A172 (cell line): Measurements from ENCODE around the gene TCL1B. TPM values are rescaled to one million over a fixed set of nuclear protein-coding genes. Genes with fewer than 3 reads are reported as not detected.
"Not testable (repeated sequence)": the region's sequence is repeated elsewhere in the genome, so short reads cannot be mapped to it uniquely, and the experiment has no call there.

Experiments
- DNase-seq: peaks from one replicate; pipeline ENCODE4 v3.0.0-alpha.2; 2015; ENCODE audit warnings: low spot score
- total RNA-seq: library from RNA; depleted of rRNA; stranded (reverse); fragments of >200 nt; shearing (Covaris generic); gene quantifications from 2 replicates; pipeline ENCODE4 v1.2.3, GENCODE V29; 2014

TCL1B gene
- total RNA-seq, 1 experiment from 2014 or later: not detected

DNA sequence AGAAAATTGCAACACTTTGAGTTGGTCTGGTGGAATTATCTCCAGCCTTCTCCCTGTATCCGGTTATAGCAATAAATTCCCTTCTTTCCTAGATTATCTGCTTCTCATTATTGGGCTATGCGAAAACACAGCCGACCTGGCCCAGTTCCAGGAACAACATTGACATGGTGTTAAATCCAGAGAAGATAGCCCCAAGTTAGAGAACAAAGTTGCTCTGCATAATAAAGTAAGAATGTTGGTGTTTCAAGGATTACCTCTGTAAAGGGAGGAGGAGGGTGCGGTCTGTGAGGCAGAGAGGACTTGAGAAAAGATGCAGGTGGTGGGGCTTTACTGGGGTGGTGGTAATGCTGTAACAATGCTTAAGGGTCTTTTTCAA, 15.6 kb downstream of the TCL1B start:
- no peak for DNase-seq

DNA sequence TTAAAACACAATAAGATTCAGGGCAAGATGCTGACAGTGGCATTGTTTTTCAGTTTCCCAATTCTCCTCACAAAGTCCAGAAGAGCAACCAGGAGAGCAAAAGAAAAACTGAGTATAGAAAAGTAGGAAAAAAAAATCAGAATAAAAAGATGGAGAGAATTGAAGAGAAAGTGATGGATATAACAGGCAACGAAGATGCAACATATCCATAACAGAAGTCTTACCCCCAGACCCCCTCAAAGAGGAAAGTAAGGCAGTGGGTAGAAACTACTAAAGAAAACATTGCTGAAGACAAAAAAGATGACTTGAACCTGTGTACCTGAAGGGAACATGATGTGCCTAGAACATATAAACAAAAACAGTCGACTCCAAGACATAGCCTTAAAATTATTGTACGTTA, 17.1 kb downstream of the TCL1B start:
- no peak for DNase-seq

DNA sequence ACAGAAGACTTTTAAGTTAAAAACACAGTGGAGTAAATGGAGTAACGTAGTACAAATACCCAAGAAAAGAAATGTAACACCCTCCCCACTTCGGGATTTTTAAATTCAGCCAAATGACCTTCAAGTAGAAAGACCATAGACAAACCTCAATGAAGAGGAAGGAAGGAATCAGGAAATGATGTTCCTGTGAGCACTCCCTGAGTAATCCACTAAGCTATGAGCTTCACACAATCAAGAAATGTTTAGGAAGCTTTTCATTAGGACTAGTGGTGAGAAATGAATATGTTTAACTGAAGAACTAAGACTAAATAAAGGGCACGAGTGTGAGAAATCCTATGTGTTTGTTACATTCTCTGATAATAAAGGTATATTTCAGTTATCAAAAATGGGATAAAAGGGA, 17.6 kb downstream of the TCL1B start:
- no peak for DNase-seq

DNA sequence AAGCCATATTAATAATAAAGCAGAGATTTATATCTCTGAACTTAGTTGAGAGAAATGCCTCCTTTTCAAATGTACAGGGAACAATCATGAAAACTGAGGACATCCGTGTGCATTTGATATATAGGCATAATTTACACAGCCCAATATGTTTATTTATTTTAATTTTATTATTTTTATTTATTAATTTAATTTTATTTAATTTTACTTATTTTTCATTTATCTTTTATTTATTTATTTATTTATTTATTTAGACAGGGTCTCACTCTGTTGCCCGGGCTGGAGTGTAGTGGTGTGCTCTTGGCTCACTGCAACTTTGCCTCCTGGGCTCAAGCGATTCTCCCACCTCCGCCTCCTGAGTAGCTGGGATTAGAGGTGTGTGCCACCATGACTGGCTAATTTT, 19.3 kb downstream of the TCL1B start:
- no peak for DNase-seq

DNA sequence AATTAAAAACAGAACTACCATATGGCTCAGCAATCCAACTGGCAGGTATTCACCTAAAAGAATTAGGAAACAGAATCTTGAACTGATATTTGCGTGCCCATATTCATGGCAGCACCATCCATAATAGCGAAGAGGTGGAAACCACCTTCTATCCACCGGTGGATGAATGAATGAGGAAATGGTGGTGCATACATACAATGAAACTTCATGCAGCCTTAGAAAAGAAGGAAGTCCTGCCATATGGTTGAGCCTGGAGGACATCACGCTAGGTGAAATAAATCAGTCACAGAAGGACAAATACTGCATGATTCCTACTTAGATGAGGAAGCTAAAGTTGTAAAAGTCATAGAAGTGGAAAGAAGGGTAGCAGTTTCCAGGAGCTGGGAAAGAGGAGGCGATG, 21.1 kb downstream of the TCL1B start:
- no peak for DNase-seq

DNA sequence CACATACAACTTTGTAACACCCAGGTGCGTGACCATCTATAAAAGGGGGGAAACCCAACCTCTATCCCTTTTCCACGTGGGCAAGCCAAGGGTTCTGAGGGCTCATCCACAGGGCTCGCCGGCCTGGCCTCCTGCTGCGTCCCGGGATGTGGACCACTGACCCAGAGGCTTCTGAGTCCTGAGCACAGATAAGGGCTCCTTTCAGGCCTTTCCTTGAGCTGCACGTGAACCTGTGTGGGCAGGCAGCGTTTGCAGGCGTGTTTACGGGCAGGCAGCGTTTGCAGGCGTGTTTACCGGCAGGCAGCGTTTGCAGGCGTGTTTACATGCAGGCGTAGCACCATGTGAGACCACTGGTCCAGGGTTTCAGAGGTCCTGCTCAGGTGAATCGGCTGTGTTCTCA, 23.9 kb downstream of the TCL1B start:
- no peak for DNase-seq

DNA sequence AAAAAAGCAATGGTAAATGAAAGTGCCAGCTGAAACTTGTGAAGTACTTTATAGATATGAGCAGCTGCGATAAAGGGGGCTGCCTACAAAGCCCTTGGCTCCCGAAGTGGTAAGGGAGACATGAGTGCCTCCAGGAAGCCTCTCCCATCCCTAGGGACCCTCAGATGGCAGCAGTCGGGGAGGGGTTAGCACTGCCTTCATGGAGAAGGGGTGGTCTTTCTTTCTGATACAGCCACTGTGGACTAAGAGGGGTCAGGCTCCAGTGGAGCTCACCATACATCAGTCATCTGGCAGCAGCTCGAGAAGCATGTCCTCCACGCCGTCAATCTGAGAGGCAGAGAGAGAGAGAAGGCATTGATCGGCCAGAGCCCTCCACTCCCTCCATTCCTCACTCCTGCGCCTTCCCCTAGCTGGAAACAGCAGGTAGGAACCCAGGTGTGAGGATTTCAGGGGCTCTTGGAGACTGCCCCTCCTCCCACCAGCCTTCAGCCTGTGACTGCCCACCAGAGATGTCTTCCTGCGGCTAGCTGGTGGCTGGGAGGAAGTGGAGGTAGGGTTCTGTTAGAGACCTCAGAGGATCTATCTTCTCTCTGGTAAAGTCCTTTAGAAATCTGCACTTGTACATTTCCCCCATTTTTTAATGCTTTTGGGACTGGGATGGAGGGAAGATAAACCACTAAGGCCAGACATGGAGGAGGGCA, 25.4 kb downstream of the TCL1B start:
- no peak for DNase-seq

DNA sequence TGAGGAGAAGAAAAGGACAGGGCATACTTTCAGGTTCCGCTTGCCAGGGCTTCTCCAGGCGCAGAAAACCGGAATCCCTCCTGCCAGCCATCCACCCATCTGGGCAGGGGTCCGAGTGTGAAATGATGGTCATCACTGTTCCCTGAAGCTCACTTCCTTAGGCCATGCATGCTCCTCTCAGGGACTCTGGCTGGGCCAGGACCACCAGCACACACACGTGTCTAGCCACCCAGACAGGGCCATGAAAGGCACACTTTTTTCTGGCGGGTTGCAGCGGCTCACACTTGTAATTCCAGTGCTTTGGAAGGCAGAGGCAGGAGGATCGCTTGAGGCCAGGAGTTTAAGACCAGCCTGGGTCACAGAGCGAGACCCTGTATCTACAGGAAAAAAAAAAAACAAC, 26.2 kb downstream of the TCL1B start:
- no peak for DNase-seq

DNA sequence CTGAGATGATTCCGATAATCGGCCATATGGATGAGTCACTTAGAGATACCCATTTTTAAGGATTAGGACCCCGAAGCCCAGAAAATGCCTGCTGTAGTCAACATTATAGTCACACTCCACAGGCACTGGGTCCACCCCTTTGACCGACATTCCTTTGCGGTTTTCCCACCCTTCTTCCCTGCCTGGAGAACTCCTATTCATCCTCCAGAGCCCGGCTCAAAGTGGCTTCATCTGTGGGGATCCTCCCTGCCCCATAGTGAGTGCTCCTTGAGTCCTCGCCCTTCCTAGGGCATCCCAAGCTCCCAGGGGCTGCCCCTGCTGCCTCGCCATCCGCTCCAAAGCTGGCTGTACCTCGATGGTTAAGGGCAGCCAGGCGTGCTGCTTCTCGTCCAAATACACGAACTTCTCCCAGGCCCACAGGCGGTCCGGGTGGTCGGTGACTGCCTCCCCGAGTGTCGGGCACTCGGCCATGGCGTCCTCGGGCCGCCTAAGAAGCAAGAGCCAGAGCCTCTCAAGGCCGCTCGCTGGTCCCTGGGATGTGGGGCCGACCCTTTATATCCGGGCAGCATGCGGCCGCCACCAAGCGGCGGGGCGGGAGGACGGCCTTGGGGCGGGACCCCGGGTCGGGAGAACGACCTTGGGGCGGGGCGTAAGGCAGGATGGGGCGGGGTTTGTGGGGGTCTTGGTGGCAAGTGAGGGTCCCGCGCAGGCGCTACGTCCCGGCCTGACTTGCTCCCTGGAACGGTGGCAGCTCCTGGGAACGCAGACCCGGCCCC, 27.6 kb downstream of the TCL1B start, which contains the start of gene TCL1A:
Gene TCL1A (minus strand): TSS at position 530 of the 776 bp plus-strand sequence. CDS start 59 bp downstream, at position 471.
- no peak for DNase-seq

DNA sequence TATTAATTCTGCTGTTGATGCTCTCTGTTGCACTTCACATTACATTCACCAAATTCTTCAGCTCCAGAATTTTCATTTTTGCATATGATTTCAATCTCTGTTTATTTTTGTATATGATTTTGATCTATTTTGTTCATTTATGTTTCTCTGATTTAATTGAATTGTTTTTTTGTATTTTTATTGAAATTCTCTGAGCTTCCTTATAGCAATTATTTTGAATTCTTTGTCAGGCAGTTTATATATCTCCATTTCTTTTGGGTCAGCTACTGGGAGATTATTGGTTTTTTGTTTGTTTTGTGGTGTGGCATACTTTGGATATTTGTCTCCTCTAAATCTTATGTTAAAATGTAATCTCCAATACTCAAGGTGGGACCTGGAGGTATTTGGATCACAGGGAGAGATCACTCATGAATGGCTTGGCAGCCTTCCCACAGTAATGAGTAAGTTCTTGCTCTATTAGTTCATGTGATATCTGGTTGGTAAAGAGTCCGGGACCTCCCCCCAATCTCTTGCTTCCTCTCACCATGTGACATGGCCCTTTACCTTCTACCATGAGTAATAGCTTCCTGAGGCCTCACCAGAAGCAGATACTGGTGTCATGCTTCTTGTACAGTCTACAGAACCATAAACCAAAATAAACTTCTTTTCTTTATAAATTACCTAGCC, 36.4 kb downstream of the TCL1B start:
- DNase-seq: no peak

DNA sequence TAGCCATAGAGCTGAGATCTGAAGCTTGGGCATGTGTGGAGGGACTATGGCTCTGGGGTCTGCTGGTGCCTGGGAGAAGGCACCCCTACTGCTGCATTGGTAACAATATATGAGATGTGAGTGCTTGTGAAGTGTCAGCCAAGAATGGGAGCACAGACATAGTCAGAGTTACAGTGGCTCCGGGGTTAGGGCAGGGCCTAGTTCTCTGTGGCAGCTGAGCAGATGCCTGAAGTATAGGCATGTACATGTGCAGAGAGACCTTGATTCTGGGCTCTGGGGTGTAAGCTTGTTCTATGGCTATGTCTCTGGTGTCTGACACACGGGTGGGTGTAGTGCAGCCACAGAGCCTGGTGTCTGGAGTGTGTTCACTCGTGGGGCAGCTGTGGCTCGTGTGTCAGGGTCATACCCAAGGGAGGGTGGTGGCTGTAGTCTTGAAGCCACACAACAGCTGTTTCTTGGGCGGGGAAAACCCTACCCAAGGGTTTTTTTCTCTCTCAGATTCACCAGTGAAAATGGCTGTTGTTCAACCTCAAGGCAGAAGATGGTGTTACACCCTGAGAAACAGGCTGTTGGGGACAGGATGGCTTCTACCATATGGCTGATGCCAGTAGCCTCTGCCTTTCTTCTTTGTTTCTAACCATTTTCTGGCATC, 39.6 kb downstream of the TCL1B start:
- no peak for DNase-seq

DNA sequence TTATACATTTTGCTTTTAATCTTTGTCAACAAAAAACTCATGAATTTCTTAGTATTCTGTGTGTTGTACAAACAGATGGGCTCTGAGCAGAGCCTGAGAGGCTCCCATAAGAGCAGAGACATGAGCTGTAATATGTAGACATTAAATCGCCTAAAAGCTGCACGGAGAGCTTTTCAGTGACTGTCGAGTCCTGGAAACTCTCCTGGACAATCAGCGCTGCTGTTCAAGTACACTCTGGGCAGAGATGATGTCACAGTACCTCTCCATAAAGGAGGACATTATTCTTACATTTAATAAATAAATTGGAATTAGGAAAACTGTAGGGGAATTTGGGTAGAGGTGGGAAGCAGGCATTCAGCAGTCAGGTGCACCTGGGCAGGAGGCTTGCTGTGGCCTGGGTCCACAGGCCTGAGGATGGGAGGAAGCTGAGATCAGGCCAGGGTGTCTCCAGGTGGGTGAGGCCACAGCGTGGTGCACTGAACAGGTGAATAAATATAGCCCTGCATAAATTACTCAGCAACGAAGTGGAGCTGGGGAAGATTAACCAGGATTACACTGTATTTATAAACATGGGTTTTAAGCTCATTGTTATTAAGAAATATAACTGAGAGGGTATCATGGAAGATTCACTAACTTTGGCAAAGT, 41.0 kb downstream of the TCL1B start:
- DNase-seq: no peak

DNA sequence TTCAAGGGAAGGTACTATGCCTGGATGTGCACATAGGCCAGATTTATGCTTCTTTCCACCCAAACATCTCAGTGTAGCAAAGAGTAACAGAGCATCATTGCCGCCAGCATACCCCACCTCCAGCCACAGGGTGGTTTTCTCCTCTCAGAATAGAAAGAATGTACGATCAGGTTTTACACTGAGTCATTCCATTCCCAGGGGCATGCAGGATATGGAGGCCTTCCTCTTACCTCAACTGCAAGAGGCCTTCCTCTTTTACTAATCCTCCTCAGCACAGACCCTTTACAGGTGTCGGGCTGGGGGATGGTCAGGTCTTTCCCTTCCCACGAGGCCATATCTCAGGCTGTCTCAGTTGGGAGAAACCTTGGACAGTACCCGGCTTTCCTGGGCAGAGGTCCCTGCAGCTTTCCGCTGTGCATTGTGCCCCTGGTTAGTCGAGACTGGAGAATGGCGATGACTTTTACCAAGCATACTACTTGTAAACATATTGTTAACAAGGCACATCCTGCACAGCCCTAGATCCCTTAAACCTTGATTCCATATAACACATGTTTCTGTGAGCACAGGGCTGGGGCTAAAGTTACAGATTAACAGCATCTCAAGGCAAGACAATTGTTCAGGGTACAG, 43.3 kb downstream of the TCL1B start:
- DNase-seq: not testable (repeated sequence)

DNA sequence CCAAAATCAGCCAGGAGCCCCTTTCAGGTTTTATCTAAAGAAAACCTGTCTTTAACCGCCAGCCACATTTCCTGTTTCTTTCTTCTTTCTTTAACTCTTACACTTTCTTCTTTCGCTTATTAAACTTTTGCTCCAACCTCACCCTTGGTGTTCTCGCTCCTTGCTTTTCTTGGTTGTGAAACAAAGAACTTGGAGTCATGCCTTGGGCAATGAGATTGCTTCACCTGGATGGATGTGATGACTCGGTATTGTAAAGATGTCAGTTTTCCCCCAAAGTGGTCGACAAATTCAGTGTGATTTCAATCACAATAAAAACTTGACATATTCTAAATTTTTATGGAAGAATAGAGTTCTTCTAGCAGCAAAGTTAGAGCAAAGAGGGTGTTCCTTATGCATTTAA, 43.9 kb downstream of the TCL1B start:
- no peak for DNase-seq

DNA sequence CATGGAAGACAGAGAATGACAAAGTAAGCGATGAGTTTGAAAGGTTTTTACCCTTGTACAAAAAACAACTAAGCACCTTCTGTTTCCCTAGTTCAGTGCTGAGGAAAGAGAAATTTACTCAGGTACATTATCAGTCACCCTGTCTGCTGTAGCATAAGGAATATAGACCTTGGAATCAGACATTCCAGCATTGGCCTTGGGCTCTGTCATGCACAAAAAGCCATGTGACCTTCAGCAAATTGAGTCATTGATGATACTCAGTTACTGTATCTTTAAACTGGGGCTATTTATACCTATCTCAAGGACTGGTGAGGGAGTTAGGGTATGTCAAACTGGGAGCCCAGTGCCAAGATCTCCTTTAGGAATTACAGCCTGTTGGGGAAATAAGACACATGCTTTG, 47.0 kb downstream of the TCL1B start:
- no peak for DNase-seq

DNA sequence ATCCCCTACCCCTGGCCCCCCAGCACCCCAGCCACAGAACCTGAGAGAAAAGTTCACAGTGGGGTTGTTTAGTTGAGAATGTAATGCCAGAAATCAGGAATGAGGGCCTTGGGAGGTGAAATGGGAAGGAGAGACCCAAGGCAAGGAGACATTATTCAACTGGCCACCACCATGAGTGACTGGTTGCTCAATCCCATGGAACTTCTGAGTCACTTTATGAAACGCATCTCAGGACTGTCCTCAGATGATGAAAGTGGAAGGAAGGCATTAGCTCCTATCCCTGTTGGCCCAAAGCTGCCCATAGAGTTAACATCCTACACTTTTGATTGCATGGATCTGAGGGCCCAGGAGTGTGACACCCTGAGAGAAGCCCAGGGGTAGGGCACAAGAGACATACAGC, 53.1 kb downstream of the TCL1B start:
- no peak for DNase-seq

DNA sequence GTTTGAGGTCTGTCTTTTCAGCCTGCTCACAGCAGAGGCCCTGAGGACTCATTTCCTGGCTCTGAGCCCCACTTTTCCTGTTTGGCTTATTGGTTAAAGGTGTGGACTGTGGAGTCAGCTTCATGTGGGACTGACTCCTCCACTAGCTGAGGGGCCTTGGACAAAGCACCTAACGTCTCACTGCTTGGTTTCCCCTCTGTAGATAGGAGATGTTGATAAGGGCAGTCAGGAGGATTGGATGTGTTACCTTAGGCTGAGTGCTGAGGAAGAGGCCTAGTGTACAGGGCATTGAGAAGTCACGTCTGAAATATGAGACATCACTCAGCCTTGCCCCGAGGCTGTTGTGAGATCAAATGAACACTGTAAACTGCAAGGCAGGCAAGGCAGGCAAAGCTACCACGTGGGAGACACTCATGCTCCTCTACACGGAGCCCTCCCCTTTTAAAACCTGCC, 54.8 kb downstream of the TCL1B start:
- no peak for DNase-seq

DNA sequence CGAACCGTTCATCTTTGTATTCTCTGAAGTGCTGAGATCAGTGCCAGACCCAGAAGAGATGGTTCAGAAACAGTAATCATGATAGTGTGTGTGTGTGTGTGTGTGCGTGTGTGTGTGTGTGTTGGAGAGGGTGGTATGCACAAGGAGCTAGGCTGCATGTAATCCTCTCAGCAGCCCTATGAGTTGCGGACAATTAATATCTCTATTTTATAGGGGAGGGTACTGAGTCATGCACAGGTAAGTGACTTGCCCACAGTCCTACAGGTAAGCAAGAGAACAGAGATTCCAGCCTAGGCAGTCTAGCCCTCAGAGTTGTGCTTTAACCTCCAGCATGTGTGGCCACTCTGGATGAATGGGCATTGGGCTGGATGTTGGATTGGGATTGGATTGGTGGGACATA, 55.6 kb downstream of the TCL1B start:
- no peak for DNase-seq
